ENCODE data around the gene DDRGK1.
"Not testable (repeated sequence)": the region's sequence is repeated elsewhere in the genome, so short reads cannot be mapped to it uniquely, and the experiment has no call there.

Gene DDRGK1

GRCh38 chr20:3163099-3164042, 41.1 kb downstream of the DDRGK1 start:
- no peak for DNase-seq

- no peak for DNase-seq
Measured at GRCh38 chr20:3162080-3162611, 42.3 kb downstream of the DDRGK1 start.

DNA sequence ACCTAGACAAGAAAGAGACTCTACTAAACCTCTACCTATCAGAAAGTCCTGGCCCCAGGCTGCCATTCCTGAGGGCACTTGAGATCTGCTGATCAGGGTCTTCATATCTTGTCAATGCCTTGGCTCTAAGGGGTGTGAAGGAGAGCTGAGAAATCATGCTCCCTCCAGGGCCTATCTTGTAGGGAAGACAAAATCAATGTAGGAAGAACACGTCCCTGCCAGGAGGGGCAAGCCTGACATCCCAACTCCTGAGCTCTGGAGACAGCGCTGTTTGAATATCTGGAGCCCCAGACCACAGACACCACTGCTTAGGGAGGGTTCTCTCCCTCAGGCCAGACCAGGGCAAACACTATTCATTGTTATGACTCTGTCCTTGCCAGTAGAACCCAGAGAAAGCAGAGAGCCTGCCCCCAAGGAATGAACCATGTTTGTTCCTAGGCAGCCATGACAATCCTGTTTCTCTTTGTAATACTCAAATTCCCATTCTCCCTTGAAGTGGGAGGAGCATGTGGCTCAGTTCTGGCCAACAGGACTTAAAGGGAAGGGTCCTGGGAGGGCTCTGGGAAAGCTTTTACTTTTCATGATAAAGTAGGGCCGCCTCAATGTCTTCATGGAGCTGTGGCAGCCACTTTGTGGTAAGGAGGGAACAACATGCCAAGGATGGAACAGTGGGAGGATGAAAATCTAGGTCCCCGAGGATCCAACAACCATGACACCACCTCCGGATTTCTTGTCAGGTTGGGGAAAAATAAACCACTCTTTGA, 43.0 kb downstream of the DDRGK1 start:
- DNase-seq: no peak

GRCh38 chr20:3160418-3160817, 44.1 kb downstream of the DDRGK1 start:
- no peak for DNase-seq

- DNase-seq: no peak
Measured at GRCh38 chr20:3158968-3159431, 45.5 kb downstream of the DDRGK1 start.

DNA sequence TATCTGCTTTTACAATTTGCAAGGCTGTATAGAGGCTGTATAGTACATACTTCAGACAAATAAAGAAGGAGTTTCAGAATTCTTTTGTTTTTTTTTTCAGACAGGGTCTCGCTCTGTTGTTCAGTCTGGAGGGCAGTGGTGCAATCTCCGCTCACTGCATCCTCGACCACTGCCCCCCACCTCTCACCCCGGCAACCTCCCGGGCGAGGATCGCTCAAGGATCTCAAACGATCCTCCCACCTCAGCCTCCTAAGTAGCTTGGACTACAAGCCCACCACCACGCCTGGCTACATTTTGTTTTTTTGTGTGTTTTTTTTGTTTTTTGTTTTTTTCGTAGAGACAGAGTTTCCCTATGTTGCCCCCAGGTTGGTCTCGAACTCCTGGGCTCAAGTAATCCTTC, 46.7 kb downstream of the DDRGK1 start:
- DNase-seq: no peak

DNA sequence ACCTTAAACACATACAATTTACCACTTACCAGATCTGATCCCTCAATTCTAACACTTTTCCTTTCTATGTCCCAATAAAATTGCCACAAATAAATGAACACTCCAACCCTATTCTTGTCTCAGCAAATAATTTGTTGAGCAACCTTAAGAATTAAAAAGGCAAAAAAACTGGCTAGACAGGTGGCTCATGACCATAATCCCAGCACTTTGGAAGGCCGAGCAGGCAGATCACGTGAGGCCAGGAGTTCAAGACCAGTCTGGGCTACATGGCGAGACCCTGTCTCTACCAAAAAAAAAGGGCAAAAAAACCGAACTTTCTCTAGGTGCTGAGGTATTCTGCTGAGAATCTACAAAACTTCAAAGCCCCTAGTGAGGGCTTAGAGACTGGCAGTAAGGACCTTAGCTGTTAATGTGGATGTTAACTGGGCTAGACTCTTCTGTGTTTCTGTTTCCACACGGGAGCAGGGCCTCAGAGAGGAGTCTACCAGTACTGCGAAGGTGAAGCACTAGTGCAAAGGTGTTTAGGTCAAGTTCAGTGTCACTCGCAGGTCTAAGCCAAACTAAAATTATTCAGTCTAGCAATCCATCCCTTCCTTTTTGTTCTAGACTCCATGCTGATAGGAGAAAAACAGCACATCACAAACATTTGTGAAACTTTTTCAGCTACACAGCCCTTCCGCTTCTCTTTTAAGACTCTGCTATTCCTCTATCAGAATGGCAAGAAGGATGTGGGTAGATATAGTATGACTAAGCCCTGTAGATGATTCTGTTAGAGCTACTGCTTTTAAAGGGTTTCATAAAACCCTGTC, 47.5 kb downstream of the DDRGK1 start:
- no peak for DNase-seq

DNA sequence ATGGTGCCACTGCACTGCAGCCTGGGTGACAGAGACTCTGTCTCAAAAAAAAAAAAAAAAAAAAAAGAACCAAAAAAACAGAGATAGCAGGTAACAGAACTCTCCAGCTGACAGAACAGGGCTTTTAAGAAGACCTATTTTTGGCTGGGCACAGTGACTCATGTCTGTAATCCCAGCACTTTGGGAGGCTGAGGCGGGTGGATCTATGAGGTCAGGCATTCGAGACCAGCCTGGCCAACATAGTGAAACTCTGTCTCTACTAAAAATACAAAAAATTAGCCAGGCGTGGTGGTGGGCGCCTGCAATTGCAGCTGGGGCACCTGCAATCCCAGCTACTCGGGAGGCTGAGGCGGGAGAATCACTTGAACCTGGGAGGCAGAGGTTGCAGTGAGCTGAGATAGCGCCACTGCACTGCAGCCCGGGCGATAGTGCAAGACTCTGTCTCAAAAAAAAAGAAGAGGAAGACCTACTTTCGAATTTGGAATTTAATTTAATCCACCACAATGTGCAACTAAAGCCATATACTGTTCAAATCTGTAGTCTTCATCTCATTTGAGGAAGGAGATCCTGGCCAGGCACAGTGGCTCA, 52.3 kb downstream of the DDRGK1 start:
- DNase-seq: not testable (repeated sequence)

DNA sequence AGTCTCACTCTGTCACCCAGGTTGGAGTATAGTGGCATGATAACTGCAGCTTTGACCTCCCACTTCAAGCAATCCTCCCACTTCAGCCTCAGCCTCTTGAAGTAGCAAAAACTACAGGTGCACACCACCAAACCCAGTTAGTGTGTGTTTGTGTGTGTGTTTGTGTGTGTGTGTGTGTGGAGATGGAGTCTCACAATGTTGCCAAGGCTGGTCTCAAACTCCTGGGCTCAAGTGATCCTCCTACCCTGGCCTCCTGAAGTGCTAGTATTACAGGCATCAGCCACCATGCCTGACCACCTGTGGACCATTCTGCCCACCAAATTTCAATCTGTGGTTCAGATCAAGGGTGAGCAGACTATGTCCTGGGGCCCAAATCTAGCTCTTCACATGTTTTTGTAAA, 53.6 kb downstream of the DDRGK1 start:
- no peak for DNase-seq

DNA sequence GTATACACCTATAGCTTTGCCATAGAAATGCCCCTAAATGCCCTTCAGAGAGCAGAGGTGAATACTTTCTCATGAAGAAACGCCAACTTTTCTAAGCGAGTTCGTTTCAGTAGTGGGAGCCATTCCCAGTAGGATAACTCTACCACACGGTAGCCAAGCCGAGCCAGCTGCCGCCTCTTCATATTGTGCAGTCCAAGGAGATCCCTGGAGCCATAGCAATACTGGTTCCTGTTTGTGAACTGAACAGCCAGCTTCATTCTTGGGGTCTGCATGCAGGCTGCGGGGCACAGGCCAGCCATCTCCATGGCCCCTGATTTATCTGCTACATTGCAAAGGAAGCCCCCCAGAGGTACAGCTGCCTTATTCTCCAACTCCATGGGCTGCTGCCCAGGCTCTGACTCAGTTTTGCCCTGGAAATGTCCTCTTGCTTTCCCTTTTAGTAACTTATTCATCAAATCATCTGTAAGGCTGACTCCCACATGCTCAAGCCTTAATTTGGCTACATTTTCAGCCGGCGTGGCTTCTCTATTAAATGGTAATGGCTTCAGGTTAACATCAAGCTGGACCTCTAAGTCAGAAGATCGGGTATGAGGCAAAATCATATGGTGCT, 57.6 kb downstream of the DDRGK1 start:
- no peak for DNase-seq

DNA sequence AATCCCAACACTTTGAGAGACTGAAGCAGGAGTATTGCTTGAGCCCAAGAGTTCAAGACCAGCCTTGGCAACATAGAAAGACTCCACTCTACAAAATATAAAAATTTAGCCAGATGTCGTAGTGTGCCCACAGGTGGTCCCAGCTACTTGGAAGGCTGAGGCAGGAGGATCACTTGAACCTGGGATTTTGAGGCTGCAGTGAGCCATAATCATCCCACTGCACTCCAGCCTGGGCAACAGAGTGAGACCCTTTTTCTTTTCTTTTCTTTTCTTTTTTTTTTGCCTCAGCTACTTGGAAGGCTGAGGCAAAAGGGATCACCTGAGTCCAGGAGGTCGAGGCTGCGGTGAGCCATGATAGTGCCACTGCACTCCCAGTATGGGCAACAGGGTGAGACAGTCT, 62.7 kb downstream of the DDRGK1 start:
- DNase-seq: no peak

Data from midbrain (tissue), 1 donor.